AG04449 (cell line): ENCODE data around the gene NIPAL1.

Experiments used
- CTCF ChIA-PET: fragments of 350-600 bp; formaldehyde crosslinking; extraction: SDS; loops from one replicate; lab custom pipeline; 2021; ENCODE audit warnings: antibody characterized with exemption; lab: Yijun Ruan, JAX
- POLR2A ChIA-PET: fragments of 400-600, 350-600 bp; formaldehyde crosslinking; extraction: SDS; loops from one replicate; lab custom pipeline; 2020; ENCODE audit warnings: antibody characterized with exemption, inconsistent platforms; lab: Yijun Ruan, JAX
- DNase-seq: peaks from one replicate; pipeline ENCODE4 v3.0.0-alpha.2; 2010; ENCODE audit warnings: low read depth, low spot score
- H3K4me3 ChIP-seq: 2 replicates; pipeline ENCODE4 v1.5.1; 2011; ENCODE audit warnings: low read depth, mild to moderate bottlenecking, control low read depth, low read length
- TF ChIP-seq, protein P1 (sequence below): IDR thresholded peaks from one replicate; pipeline ENCODE4 v1.5.1; 2011; ENCODE audit warnings: mild to moderate bottlenecking, moderate library complexity, low read length, control low read depth, inconsistent platforms; ENCODE audit not compliant: insufficient read depth; ENCODE audit errors: missing control alignments

NIPAL1 gene

DNA sequence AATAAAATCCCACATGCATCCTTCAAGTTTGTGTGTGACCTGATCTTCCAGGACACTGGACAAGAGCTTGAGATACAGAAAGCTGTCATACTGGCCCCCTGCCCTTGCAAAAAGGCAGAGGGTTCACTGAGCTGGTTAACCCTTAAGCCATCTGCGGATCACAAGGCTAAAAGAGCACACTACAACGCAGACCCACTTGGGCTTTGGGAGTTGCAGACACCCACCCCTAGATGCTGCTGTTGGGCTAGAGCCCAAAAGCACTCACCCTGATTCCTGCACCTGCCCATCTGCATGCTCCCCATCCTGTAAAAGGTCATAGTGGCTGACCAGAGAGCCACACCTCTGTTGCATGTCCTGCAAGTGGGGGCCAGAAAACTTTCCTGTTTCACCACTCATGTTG is 66.4 kb downstream of the NIPAL1 start:
- no peak for DNase-seq
- ChIA-PET POLR2A (no interaction called here), CTCF (no interaction called here)
- TF ChIP-seq, protein P1, sequence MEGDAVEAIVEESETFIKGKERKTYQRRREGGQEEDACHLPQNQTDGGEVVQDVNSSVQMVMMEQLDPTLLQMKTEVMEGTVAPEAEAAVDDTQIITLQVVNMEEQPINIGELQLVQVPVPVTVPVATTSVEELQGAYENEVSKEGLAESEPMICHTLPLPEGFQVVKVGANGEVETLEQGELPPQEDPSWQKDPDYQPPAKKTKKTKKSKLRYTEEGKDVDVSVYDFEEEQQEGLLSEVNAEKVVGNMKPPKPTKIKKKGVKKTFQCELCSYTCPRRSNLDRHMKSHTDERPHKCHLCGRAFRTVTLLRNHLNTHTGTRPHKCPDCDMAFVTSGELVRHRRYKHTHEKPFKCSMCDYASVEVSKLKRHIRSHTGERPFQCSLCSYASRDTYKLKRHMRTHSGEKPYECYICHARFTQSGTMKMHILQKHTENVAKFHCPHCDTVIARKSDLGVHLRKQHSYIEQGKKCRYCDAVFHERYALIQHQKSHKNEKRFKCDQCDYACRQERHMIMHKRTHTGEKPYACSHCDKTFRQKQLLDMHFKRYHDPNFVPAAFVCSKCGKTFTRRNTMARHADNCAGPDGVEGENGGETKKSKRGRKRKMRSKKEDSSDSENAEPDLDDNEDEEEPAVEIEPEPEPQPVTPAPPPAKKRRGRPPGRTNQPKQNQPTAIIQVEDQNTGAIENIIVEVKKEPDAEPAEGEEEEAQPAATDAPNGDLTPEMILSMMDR, result no peak
- H3K4me3 ChIP-seq, result no peak overlapping the region

DNA sequence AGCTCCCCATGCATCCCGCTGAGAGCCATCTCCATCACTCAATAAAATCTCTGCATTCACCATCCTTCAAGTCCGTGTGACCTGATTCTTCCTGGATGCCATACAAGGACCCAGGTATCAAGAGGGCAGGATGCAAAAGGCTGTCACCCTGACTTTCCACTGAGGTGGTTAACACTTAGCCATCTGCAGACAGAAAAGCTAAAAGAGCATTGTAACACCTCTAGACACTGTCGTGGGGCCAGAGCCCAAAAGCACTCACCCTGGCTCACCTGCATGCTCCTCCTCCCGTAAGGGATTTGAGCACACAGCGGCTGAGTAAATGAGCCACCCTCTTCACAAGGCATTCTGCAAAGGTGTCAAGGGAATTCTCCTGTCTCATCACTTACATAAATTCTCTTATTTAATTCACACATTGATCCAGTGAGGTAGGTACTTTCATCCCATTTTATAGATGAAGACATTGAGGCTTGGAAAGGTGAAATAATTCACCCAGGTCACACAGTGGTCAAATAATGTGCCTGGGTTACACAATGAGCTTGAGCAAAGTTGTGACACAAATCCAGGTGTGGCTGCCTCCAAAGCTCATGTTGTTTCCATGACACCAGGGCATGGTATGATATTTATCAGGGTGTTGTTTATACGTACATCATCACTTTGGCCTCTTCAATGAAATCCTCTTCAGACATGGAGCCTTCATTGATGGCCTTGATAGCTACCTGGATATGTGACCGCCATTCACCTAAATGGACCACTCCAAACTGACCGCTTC is 69.4 kb downstream of the NIPAL1 start:
- POLR2A ChIA-PET, result no interaction called here

More for the DNA sequence above, 69.4 kb downstream of the NIPAL1 start:
- no peak overlapping the region for H3K4me3 ChIP-seq
- CTCF ChIA-PET, result interaction anchor here (0.7 to 3.7 kb wide), 10 partner anchors 10 to 251 kb away, joined by 3 to 34 read pairs (median 6); no protein-coding TSS in a partner anchor
- TF ChIP-seq, protein P1, result no peak
- no peak for DNase-seq
